ENCODE data around the gene RERE.
"Not testable (repeated sequence)": the region's sequence is repeated elsewhere in the genome, so short reads cannot be mapped to it uniquely, and the experiment has no call there.

RERE gene

DNA sequence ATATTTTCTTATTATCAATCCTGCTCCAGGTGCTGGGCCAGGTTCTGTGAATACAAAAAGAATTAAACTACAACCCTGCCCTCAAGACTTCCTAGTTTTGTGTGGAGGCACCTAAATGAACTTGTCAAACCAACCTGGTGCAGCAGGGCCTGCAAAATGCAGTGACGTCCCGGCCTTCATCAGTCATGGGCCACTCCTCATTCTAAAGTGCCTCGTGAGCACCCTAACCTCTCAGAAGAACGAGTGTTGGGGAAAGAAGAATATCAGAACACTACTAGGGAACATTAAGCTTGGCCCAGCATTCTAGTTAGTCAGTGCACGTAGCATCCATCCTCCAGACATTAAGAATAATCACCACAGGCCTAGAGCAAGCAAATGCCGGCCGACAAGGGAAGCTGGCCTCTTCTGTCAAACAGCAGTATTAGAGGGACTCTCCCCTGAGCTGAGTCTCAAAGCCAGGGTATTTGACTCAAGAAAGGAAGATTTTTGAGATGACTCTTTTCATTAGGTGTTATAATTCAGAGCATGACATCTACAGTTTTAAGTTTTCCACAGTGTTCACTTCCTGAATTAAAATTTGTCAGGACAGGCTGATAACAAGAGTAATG is 361.6 kb downstream of the RERE start:
- no peak for DNase-seq (ENCODE audit: low read depth, low spot score)
- TF ChIP-seq FOXP2 (optimal IDR thresholded peaks at IDR 0.05; ENCODE audit: control extremely low read depth, extremely low read length, insufficient read depth) (no peak), EZH2 (IDR thresholded peaks at IDR 0.05) (no peak), POLR2AphosphoS5 (IDR thresholded peaks at IDR 0.05; ENCODE audit: borderline replicate concordance, low read depth, low read length) (no peak)
- Histone ChIP-seq H3K4me3 (no peak overlapping the region), H3K36me3 (ENCODE audit: insufficient read depth, low read length) (no peaks in the 10 kb centered on the region), H3K27ac (no peak overlapping the region), H3K9me3 (ENCODE audit: low read depth, low read length) (no peaks in the 10 kb centered on the region), H3K9ac (ENCODE audit: insufficient read length) (no peak overlapping the region)

DNA sequence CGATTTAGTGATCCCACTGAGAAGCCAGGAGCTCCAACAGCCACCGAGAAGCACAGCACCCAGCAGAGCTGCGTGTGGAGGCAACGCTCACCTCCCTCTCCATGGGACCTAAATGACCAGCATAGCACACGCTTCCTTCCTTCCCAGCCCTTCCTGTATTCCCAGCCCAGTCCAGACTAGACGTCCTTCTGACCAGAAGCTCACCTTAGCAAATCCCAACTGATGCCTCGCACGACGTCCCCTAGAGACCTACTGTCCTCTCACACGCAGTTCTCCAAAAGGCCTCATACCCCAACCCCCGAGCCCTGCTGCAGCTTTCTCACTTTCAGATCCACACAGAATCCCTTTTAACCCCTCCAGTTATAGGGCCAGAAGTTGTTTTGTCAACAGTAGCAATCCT is 367.1 kb downstream of the RERE start:
- no peak for DNase-seq (ENCODE audit: low read depth, low spot score)
- H3K9me3 ChIP-seq (ENCODE audit: low read depth, low read length): no peaks in the 10 kb centered on the region
- no peak overlapping the region for H3K27ac ChIP-seq
- H3K4me3 ChIP-seq: no peak overlapping the region
- H3K9ac ChIP-seq (ENCODE audit: insufficient read length): no peak overlapping the region
- H3K36me3 ChIP-seq (ENCODE audit: insufficient read depth, low read length): peaks cover 6% of the 10 kb centered on the region; the same call in 1 of the 2 replicates
- TF ChIP-seq EZH2 (IDR thresholded peaks at IDR 0.05) (no peak), POLR2AphosphoS5 (IDR thresholded peaks at IDR 0.05; ENCODE audit: borderline replicate concordance, low read depth, low read length) (no peak), FOXP2 (optimal IDR thresholded peaks at IDR 0.05; ENCODE audit: control extremely low read depth, extremely low read length, insufficient read depth) (no peak)

DNA sequence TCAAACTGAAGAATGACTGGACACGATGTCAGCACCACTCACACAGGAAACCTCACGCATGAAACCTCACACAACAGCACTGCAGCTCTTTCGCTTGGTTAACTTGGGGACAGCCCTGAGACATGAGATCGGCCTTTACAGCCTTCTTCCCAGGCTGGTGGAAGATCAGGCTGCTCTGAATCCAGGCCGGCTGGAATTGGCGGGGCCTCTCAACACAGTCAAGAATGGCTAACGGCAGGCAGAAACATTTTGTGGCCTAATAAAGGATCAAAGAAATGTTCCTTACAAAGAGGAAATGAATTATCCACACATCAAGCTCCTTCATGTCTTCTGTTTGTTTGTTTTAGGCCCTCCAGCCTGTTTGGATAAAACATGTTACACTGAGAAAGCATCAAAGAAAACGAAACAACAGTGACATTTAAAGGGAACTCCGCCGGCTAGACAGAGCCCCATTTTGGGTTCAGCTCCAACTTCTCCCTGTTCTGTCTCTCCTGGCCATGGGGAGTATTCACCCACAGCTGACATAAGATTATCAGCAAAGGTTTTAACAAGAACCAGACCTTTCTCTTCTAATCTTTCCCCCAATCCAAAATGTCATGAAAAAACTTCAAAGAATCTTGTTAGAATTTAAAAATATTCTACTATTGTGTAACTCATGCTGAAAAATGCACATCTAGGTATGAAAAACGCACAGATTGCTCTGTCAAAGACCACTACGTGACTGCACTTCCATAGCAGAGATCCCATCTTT is 368.4 kb downstream of the RERE start:
- Histone ChIP-seq H3K9ac (ENCODE audit: insufficient read length) (no peak overlapping the region), H3K36me3 (ENCODE audit: insufficient read depth, low read length) (peaks cover 6% of the 10 kb centered on the region; the same call in 1 of the 2 replicates), H3K27ac (no peak overlapping the region), H3K9me3 (ENCODE audit: low read depth, low read length) (no peaks in the 10 kb centered on the region), H3K4me3 (no peak overlapping the region)
- no peak for DNase-seq (ENCODE audit: low read depth, low spot score)
- TF ChIP-seq POLR2AphosphoS5 (IDR thresholded peaks at IDR 0.05; ENCODE audit: borderline replicate concordance, low read depth, low read length) (no peak), EZH2 (IDR thresholded peaks at IDR 0.05) (no peak), FOXP2 (optimal IDR thresholded peaks at IDR 0.05; ENCODE audit: control extremely low read depth, extremely low read length, insufficient read depth) (no peak)

DNA sequence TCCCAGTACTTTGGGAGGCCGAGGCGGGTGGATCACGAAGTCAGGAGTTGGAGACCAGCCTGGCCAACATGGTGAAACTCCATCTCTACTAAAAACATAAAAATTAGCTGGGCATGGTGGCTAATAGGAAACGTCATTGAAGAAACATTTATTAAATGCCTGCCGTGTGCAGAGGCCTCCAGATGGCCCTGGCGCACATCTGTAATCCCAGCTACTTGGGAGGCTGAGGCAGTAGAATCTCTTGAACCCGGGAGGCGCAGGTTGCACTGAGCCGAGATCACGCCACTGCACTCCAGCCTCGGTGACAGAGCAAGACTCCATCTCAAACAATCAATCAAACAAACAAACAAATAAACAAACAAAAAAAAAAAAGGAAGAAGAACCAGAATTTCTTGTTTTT is 368.9 kb downstream of the RERE start:
- not testable (repeated sequence) for H3K4me3 ChIP-seq; H3K36me3 ChIP-seq (ENCODE audit: insufficient read depth, low read length)

DNA sequence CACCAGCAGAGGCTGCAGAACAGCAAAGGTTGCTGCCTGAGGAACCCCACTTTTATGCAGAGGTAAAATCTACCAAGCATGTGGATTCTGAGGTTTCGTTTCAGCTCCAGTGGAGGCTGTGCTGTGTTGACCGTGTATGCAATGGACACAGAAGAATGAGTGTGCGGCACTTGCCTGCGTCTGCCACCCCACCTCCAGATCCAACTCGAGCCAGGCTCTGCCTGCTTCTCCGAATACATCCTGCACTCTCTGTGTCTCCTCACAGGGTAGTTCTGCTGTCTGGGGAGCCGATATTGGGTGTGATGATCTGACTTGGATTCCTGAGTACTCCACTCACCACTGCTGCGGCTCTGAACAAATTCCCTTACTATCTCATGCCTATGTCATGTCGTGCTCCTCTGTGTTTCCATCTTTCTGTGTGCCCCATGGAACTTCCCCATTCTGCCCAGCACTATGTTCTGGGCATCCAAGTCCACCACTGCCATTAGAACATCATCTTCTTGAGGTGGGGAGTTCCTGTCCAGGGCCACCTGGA is 369.8 kb downstream of the RERE start:
- peaks cover 6% of the 10 kb centered on the region; the same call in 1 of the 2 replicates for H3K36me3 ChIP-seq (ENCODE audit: insufficient read depth, low read length)
- no peak overlapping the region for H3K27ac ChIP-seq
- no peak for TF ChIP-seq EZH2 (IDR thresholded peaks at IDR 0.05)

More for the DNA sequence above, 368.9 kb downstream of the RERE start:
- DNase-seq (ENCODE audit: low read depth, low spot score); H3K9ac ChIP-seq (ENCODE audit: insufficient read length); H3K27ac ChIP-seq; H3K9me3 ChIP-seq (ENCODE audit: low read depth, low read length): not testable (repeated sequence)

DNA sequence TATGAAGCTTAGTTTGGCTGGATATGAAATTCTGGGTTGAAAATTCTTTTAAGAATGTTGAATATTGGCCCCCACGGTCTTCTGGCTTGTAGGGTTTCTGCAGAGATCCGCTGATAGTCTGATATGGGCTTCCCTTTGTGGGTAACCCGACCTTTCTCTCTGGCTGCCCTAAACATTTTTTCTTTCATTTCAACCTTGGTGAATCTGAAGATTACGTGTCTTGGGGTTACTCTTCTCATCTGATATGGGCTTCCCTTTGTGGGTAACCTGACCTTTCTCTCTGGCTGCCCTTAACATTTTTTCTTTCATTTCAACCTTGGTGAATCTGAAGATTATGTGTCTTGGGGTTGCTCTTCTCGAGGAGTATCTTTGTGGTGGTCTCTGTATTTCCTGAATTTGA is 371.3 kb downstream of the RERE start:
- H3K27ac ChIP-seq; DNase-seq (ENCODE audit: low read depth, low spot score); H3K4me3 ChIP-seq; H3K9ac ChIP-seq (ENCODE audit: insufficient read length); H3K36me3 ChIP-seq (ENCODE audit: insufficient read depth, low read length); H3K9me3 ChIP-seq (ENCODE audit: low read depth, low read length): not testable (repeated sequence)

More for the DNA sequence above, 369.8 kb downstream of the RERE start:
- Histone ChIP-seq H3K4me3 (no peak overlapping the region), H3K9me3 (ENCODE audit: low read depth, low read length) (no peaks in the 10 kb centered on the region), H3K9ac (ENCODE audit: insufficient read length) (no peak overlapping the region)
- DNase-seq (ENCODE audit: low read depth, low spot score): no peak

DNA sequence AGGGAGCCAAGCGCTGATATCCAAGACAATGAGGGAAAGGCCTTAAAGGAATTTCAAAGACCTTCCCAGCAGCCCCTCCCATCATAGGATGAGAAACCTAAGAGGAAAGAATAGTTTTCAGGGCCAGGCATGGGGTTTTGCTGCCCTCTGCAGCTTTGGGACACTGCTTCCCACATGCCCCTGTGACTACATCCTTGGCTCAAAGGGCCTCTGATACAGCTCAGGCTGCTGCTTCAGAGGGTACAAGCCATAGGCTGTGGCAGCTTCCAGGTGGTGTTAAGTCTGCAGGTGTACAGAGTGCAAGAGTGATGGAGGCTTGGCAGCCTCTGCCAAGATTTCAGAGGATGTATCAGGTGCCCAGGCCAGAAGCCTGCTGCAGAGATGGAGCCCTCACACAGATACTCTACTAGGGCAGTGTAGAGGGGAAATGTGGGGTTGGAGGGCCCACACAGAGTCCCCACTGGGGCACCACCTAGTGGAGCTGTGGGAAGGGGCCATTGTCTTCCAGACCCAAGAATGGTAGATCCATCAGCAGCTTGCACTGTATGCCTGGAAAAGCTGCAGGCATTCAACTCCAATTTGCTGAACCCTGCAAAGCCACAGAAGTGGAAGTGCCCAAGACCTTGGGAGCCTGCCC is 373.8 kb downstream of the RERE start:
- Histone ChIP-seq H3K4me3 (no peak overlapping the region), H3K36me3 (ENCODE audit: insufficient read depth, low read length) (peaks cover 6% of the 10 kb centered on the region; the same call in 1 of the 2 replicates), H3K9me3 (ENCODE audit: low read depth, low read length) (no peaks in the 10 kb centered on the region), H3K9ac (ENCODE audit: insufficient read length) (no peak overlapping the region), H3K27ac (no peak overlapping the region)
- DNase-seq (ENCODE audit: low read depth, low spot score): no peak
- no peak for TF ChIP-seq FOXP2 (optimal IDR thresholded peaks at IDR 0.05; ENCODE audit: control extremely low read depth, extremely low read length, insufficient read depth)
- TF ChIP-seq POLR2AphosphoS5 (IDR thresholded peaks at IDR 0.05; ENCODE audit: borderline replicate concordance, low read depth, low read length): no peak
- TF ChIP-seq EZH2 (IDR thresholded peaks at IDR 0.05): no peak

DNA sequence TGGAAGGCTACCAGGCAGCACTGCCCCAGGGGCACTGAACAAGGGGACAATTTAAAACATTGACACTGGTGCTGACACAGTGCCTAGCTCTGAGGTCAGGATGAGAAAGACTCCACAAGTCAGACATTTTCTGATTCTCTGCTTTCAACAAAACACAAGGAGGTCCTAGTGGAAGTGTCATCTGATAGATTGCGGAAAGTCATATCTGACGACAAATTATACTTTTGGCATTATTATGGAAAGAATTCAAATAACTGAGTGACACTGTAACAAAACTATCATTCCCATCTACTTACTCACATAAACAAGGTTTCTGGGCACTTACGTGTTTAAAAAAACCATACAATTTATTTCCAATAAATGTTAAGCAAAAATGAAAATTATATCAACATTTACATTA is 376.0 kb downstream of the RERE start:
- no peak for TF ChIP-seq EZH2 (IDR thresholded peaks at IDR 0.05)
- TF ChIP-seq POLR2AphosphoS5 (IDR thresholded peaks at IDR 0.05; ENCODE audit: borderline replicate concordance, low read depth, low read length): no peak
- Histone ChIP-seq H3K27ac (no peak overlapping the region), H3K9ac (ENCODE audit: insufficient read length) (no peak overlapping the region), H3K36me3 (ENCODE audit: insufficient read depth, low read length) (no peaks in the 10 kb centered on the region), H3K9me3 (ENCODE audit: low read depth, low read length) (no peaks in the 10 kb centered on the region), H3K4me3 (no peak overlapping the region)
- no peak for DNase-seq (ENCODE audit: low read depth, low spot score)

Measured in SK-N-MC (cell line).